Stimulated activated CD4-positive, alpha-beta T cell treated with anti-CD3 and anti-CD28 coated beads, TNF-alpha, amount 100 ng/mL, for 4 hours (primary cell): ENCODE measurements around the gene EFNA4.

Source experiments
- DNase-seq, 3 experiments: peaks; one replicate each; pipeline ENCODE4 v3.0.0-alpha.2; 2020; ENCODE audit warnings: low read depth in 3 of 3

The EFNA4 gene, protein sequence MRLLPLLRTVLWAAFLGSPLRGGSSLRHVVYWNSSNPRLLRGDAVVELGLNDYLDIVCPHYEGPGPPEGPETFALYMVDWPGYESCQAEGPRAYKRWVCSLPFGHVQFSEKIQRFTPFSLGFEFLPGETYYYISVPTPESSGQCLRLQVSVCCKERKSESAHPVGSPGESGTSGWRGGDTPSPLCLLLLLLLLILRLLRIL

DNA sequence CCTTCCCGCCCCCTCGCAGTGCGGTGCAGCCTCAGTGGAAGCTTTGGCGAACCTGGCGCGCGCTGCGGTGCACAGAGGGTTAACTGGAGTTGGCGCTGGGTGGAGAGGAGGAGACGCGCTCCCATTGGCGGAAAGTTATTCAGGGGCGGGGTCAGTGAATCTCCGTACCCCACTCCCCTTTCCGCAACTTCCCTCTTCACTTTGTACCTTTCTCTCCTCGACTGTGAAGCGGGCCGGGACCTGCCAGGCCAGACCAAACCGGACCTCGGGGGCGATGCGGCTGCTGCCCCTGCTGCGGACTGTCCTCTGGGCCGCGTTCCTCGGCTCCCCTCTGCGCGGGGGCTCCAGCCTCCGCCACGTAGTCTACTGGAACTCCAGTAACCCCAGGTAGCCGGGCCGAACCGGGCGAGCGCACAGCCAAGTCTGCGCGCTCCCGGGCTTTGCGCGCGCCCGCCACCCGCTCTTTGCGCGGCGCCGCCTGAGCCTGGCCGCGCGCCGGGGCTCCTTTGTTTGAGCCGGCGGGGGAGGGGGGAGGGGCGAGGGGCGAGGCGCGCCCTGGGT, at the start of gene EFNA4:
TSS of gene EFNA4 (plus strand) at position 191 of the 561 bp plus-strand sequence. CDS start at position 275, 84 bp downstream.
- peak; percentile 58 to 73 (median 69) for DNase-seq

DNA sequence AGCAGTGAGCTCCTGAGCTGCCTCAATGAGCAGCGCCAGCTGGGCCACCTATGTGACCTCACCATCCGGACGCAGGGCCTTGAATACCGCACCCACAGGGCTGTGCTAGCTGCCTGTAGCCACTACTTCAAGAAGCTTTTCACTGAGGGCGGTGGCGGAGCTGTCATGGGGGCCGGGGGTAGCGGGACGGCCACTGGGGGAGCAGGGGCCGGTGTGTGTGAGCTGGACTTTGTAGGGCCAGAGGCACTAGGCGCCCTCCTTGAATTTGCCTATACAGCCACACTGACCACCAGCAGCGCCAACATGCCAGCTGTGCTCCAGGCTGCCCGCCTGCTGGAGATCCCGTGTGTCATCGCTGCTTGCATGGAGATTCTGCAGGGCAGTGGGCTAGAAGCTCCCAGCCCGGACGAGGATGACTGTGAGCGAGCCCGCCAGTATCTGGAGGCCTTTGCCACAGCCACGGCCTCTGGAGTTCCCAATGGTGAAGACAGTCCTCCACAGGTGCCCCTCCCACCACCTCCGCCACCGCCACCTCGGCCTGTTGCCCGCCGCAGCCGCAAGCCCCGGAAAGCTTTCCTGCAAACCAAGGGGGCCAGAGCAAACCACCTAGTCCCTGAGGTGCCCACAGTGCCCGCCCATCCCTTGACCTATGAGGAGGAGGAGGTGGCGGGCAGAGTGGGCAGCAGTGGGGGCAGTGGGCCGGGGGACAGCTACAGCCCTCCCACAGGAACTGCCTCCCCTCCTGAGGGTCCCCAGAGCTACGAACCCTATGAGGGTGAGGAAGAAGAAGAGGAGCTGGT, 48.6 kb upstream of the EFNA4 start:
- no peak for DNase-seq

DNA sequence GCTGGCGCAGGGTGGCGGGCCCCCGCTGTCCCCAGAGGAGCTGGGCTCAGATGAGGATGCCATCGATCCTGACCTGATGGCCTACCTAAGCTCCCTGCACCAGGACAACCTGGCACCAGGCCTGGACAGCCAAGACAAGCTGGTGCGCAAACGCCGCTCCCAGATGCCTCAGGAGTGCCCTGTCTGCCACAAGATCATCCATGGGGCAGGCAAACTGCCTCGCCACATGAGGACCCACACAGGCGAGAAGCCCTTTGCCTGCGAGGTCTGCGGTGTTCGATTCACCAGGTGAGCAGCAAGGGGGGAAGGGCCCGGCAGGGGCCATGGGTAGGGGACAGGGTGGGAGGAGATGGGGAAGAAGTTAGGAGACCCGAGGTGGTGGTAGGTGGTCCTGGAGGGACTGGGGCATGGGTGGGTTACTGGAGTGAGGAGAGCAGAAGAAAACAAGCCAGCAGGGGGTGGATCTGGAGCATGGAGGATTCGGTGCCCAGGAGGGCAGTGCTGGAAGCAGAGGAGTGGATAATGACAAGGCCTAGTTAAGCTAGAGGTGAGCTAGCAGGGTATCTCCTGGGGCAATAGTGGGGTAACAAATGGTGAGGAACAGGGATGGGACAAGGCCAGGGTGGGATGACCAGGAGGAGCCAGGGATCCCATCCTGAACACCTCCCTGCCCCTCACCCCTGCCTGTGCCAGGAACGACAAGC, 47.9 kb upstream of the EFNA4 start:
- no peak for DNase-seq

DNA sequence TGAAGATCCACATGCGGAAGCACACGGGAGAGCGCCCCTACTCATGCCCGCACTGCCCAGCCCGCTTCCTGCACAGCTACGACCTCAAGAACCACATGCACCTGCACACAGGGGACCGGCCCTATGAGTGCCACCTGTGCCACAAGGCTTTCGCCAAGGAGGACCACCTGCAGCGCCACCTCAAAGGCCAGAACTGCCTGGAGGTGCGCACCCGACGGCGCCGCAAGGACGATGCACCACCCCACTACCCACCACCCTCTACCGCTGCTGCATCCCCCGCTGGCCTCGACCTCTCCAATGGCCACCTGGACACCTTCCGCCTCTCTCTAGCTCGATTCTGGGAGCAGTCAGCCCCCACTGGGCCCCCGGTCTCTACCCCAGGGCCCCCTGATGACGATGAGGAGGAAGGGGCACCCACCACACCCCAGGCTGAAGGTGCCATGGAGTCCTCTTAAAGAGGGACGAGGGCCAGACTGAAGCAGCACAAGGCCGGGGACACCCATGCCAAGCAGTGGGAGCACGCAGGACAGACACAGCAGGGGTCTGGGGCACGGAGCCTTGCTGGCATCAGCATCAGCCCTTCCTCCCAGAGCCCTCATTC, 47.2 kb upstream of the EFNA4 start:
- no peak for DNase-seq

DNA sequence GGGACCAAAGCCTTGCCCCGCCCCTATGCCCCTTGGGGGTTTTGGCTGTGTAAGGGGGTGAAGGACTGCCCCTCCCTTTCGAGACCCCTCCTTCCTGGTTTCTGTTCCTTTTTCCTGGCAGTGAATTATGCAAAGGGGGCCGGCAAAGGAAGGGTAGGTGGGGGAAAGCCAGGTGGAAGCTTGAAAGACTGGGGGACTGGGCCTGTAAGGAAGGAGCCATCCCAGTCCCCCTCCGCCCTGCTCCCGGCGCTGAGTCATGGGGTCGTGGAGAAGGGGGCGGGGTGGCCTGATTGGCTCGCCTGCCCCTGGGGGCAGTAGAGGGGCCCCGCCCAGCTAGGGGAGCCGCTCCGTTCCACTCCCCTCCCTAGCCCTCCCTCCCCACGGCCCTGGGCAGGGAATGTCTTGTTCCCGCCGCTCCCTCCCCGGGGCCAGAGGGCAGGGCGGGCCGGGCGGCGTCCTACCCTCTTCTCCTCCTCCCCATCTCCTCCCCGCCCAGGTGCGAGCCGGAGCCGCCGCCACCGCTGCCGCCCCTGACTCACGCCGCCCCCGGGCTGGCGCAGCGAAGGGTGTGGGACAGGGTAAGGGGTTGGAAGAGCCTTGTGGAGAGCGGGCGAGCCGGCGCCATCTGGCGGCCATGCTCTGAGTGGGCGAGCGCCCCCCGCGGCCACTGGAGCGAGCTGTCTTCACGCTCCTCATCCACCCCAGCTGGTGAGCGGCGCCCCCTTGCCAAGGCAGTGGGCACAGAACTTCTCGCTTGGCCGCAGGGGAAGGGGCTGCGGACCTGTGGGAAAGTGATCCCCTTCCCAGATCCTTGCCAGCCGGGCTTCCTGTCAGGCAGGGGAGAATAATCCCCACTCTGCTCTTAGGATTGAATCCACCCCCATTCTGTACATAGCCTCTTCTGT, 46.2 kb upstream of the EFNA4 start:
- DNase-seq, result peak; percentile 87 to 93 (median 90)

DNA sequence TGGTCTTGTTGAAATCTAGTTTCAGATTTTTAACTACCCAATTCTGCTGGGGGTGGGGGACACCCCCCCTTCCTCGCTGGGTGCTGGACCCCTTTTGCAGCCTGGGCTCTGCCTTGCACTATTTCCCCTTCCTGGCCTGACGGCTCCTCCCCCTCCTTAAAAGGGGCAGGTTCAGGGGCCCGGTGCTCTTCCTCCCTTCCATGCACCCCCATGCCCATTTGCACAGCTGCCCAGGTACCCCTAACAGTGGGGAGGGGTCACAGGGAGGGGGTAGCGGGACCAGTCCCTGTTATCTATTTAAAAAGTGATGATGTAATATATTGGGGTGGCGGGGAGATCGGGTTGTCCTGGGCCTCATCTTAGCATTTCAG, 45.6 kb upstream of the EFNA4 start:
- DNase-seq, result no peak

DNA sequence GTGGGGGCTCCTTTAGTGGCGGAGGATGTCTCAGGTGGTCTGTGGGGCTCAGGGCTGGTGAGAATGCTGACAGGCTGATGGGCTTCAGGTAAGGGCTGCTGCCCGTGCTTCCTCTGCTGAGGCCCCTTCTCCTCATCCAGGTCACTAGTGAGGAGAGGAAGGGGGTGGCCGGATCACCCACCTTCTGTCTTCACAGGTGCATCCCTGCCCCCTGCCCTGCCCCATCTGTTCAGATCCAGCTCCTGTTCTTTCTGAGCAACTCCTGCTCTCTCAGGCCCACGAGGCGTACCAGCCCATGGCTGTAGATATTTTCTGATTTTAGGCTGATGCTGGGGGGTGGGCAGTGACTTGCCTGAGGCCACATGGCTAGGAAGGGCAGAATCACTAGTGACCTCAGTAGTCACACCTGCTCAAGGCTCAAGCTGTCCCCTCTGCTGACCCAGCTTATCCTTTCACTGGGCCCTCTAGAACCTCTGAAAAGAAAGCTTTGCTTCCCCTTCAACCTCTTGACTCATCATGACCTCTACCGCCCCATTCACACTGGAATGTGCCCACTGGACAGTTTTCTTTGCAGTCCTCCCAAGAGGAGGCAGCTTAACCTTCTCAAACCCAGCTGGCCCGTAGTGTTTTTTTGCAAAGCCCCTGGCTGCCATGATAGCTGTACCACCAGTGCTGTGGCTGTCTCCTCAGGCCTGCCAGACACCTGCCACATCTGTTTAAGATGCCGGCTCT, 44.8 kb upstream of the EFNA4 start:
- DNase-seq, result no peak

DNA sequence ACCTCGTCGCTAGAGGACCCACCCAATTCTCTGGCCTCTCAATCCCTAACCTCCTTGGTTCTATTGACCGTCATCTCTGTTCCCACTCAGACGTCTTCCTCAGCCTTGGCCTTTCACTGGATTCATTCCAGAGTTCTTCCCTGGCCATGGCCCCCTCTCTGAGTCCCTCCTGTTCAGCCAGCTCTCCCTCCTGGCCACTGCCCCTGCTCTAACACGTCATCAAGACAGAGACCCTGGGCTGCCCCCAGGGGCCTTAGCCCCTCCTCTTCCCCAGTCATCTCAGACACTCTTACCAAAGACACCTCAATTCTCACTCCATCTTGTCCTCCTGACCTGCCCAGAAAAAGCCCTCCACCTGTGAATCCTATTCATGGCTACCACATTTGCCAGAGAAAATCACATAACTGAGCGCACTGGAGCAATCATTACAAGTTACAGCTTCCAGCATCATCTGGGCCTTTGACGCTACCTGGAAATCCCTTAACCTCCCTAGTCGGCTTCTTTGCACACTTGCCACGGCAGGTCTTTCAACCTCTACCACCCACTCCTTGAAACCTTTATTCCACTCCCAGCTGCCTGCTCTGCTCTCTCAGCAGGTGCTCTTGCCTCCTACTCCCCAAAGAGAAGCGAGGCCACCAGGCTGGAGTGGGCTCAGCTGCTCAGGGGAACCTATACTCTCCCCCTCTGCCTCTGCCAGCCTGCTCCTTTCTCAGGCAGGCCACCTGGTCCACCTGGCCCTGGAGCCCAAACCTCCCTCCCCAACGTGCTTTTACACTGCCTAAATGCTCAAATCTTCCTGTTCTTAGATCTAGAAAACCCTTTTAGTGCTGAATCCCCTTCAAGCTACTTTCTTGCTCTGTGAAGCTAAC, 43.9 kb upstream of the EFNA4 start:
- DNase-seq, result no peak

DNA sequence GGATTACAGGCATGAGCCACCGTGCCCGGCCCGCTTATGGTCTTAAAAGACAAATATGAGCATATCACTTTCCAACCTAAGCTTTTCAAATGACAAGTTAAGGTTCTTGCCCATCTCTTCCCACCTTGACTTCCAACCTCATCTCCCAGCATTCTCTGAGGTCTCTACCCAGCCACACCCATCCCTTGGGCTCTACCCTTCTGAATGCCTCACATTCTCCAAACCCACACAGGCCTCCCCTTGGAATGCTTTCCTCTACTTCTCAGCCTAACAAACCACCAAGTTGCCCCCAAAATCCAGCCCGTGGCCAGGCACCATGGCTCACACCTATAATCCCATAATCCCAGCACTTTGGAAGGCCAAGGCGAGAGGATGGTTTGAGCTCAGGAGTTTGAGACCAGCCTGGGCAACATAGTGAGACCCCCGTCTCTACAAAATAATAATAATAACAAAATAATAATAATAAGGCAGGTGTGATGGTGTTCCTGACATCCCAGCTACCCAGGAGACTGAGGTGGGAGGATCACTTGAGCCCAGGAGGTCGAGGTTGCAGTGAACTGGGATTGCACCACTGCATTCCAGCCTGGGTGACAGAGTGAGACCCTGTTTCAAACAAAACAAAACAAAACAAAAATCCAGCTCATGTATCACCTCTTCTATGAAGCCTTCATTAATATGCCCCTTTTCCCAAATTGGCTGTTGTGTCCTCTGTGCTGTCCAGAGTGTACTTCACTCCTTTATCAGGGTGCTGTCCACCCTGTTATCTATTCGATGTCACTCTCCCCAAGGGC, 41.2 kb upstream of the EFNA4 start:
- no peak for DNase-seq

DNA sequence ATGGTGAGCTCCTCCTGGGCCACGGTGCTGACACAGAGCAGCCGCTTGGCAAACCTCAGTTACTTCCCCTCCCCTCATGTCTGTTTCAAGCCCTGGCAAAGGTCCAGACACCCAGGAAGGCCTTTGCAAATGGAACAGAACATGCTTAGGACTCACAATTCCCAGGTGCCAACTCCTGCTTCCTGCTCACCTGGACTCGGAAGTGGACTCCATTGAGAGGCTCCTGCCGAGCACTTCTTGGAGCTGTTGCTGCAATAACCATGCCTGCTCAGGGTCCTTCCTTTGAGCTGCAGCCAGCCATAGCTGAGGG, 40.7 kb upstream of the EFNA4 start:
- no peak for DNase-seq

DNA sequence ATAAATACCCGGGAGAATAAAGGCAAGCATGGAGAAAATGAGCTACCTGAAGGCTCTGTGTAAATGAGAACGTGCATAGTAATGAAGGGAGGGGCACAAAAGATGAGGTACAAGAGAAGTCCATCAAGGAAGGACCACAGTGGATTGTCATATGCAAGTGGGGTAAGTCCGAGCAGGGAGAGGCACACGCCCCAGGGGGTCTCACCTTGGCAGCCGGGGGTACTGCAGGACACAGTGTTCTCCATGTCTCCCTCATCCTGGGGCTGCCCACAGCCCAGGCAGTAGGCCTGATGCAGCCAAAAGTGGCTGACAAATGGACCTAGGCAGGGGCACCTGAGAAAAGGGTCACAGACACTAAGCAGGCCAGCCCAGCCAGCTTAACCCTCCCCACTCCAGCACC, 39.9 kb upstream of the EFNA4 start:
- DNase-seq, result no peak

DNA sequence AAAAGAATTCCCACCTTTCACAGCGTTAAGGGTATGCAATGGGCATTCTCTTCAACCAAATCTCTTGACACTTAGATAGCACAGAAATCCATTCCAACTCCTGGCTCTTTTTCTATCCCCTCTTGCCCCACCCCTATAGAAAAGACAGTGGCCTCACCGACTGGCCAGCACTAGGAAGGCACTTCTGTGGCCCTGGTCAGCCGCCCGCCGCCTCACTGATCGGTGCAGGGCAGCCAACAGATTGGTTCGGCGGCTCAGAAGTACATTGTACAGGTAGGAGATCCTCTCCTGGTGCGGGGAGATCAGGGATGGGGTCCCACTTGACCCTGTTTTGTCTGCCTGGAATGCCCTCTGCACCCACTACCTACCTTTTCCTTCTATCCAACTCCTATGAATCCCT, 39.2 kb upstream of the EFNA4 start:
- no peak for DNase-seq

DNA sequence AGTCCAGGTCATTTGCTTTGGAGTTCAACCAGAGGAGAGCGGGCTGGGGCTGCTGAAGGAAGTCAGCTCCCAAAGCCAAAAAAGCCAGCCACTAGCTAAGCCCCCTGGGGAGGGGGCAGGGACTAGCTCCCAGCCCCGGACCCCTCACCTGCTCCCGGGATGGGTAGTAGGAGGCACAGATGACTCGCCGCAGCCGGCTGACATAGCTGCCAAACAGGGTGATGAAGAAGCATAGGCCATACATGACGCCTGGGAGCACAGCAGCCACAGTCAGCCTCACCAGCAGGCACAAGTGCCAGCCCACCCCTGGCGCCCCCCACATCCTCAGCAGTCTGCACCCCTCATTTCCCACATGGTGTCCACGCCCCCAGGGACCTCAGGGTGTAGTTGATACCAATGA, 37.4 kb upstream of the EFNA4 start:
- DNase-seq, result no peak

DNA sequence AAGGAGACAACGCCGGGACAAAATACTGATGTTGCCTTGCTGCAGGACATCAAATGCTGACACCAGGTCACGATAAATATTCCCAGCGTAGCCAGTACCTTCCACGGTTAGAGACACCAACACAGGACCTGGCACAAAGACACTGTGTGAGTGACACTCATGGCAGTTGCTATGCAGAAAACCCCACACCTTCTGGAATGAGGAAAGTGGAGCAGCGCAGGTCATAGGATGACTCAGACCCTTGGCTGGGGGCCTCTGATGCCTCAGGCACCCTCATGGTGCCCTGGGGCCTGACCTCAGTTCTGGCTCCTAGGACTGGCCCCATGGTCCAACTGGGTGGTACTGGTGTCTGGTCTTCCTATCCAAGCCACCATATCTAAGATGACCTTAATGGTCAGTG, 37.0 kb upstream of the EFNA4 start:
- no peak for DNase-seq

DNA sequence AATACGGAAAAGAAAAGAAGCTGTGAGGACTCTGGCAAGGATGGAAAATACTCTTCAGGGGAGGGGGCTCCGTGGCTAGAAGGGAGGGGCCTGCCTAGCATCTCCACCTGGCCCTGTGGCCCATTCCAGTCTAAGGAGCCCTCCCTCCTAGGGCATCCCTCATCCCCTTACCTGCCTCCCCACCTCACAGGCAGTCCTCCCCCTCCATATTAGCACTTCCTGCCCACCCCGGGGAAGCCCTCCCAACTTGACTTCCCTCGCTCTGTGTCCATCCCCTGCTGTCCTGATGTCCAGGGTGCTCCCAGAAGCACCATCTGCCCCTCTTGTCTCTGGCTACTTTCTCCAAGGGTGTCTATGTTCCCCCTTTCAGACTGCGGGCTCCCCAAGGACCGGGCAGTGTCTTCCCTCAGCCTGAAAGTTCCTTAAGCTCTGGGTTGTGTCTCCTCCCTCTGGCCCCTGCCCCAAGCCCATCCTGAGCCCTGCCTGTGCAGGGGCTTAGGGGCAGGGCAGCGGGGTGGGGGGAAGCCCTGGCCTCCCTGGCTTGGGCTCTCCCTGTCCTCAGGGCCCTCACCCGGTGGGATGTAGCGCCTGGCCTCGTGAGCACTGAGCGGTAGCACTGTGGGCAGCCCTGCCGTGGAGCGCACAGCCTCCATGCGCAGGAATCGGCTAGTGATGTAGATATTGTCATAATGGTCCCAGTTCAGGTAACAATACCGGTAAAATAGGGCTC, 33.9 kb upstream of the EFNA4 start:
- no peak for DNase-seq

DNA sequence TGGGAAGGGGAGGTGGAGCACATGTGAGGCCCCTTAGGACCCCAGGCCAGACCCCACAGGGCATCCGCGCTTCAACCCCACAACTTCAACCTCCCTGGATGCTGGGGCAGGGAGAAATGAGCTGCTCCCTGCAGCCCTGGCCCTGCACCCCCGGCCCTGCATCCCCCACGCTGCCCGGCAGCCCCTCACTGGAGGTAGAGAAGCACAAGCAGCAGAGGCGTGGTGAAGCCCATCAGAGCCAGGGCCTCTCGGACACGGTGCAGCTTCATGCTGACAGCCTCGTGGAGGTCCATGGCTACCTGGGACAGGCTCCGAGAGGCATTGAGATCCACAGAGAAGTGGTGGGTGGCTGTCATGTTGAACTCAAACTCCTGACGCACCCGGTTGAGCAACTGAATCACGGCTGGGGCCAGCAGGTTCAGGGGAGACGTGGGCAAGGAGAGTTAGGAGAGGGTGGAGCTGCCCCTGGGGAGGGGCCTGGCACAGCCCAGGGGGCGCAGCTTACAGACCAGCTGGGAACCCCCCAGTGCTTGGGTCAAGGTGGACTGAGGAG, 33.2 kb upstream of the EFNA4 start:
- DNase-seq, result no peak

DNA sequence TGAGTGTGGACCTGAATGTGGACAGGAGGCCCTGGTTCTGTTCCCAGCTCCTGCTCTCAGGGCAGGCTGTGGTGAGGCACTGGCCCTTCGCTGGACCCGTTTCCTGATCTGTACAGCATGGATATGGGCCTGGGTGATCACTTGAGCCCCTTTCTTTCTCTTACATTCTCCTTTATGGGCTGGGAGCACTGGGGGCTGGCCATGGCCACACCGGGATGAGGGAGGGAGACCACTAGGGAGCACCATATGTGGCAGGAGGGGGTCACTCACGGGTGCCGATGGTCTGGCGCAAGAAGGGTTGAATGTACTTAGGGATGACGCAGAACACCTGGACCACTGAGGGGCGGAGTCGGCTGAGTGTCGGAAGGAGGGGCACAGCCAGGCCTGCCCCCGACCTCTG, 32.6 kb upstream of the EFNA4 start:
- no peak for DNase-seq

DNA sequence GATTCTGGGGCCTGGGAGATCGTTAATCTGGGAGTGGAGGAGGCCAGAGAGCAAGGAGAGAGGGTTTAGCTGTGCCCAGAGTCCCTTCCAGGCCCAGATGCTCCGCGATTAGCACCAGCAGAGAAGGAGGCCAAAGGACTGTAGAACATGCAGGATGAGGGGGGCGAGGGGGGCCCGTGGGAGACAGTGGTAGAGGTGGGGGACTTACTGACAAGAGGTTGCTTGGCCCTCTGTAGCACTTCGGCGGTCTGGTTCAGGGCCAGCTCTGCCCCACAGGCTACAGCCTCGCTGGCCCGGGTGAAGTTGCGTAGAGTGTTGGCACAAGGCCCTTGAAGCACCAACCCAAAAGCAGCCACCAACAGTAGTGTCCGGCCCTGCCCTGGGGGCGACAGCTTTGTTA, 30.7 kb upstream of the EFNA4 start:
- no peak for DNase-seq
